ENCODE measurements around the gene ETV6.

ETV6 gene

DNA sequence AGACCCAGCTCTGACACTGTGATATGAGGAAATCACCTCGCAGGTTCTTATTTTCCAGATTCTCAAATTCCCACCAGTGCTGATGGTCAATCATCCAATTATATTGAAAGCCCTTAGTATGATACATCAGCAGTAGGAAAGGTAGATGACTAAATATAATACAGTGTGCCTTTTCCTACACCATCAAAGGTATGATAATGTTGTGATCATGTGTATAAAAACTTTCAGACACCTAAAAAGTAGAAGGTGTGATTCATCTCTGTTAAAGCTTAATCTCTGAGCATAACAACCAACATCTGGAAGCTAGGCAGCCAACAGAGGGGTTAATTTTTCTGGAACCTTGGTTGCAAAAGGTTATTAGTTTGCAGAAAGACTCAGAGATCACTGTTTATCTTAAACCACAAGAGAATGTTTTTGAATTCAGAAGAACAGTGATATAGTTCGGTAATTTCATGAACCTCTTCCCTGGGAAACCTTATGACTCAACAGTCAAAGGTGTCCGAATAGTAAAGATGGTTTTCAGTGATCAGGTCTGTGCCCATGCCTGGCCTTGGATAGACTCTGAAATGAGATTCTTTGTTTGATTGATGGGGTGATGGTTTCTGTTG, 122.5 kb downstream of the ETV6 start:
- DNase-seq (ENCODE audit: low read depth, low spot score) = no peak
- H3K36me3 ChIP-seq (ENCODE audit: insufficient read depth, insufficient read length, low read length) = no peaks in the 10 kb centered on the region
- no peak overlapping the region for H3K4me3 ChIP-seq (ENCODE audit: insufficient read length, low read depth)
- no peaks in the 10 kb centered on the region for H3K9me3 ChIP-seq (ENCODE audit: insufficient read depth, low read length)
- H3K4me1 ChIP-seq (ENCODE audit: insufficient read depth, insufficient read length) = no peaks in the 10 kb centered on the region
- no peak overlapping the region for H3K9ac ChIP-seq (ENCODE audit: insufficient read length, low read depth)
- no peaks in the 10 kb centered on the region for H3K27me3 ChIP-seq (ENCODE audit: insufficient read depth, insufficient read length)
- TF ChIP-seq SUZ12 (IDR thresholded peaks at IDR 0.05; ENCODE audit: extremely low read depth, insufficient read depth, insufficient read length) (no peak), ZNF274 (IDR thresholded peaks at IDR 0.05; ENCODE audit: low read depth, low read length) (no peak), YY1 (IDR thresholded peaks at IDR 0.05; ENCODE audit: insufficient read depth, insufficient read length) (no peak)

- H3K27me3 ChIP-seq (ENCODE audit: insufficient read depth, insufficient read length) = no peaks in the 10 kb centered on the region
- DNase-seq (ENCODE audit: low read depth, low spot score) = no peak
- no peak overlapping the region for H3K4me3 ChIP-seq (ENCODE audit: insufficient read length, low read depth)
- H3K9ac ChIP-seq (ENCODE audit: insufficient read length, low read depth) = no peak overlapping the region
- no peaks in the 10 kb centered on the region for H3K36me3 ChIP-seq (ENCODE audit: insufficient read depth, insufficient read length, low read length)
- no peaks in the 10 kb centered on the region for H3K4me1 ChIP-seq (ENCODE audit: insufficient read depth, insufficient read length)
- no peaks in the 10 kb centered on the region for H3K9me3 ChIP-seq (ENCODE audit: insufficient read depth, low read length)
- TF ChIP-seq YY1 (IDR thresholded peaks at IDR 0.05; ENCODE audit: insufficient read depth, insufficient read length) (no peak), ZNF274 (IDR thresholded peaks at IDR 0.05; ENCODE audit: low read depth, low read length) (no peak), SUZ12 (IDR thresholded peaks at IDR 0.05; ENCODE audit: extremely low read depth, insufficient read depth, insufficient read length) (no peak)
Observed at GRCh38 chr12:11773889-11774677, 124.6 kb downstream of the ETV6 start.

DNA sequence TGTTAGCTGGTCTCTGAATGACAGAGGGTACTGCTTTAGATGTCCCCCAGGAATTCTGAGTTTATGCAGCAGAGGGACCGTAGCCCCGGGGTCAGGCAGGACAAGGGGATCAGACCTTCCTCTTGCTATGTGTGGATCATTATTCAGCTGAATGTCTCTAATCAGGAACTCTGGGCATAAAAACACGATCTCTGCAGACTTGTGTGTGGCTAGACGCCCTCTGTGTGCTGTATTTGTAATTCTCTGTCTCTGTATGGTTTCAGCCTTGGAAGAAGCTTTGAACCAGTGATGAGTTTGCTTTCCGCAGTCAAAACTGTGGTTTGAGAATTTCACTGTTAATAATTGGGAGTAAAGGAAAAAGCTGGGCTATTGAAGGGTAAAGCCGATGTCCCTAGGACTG, 125.3 kb downstream of the ETV6 start:
- Histone ChIP-seq H3K36me3 (ENCODE audit: insufficient read depth, insufficient read length, low read length) (no peaks in the 10 kb centered on the region), H3K4me1 (ENCODE audit: insufficient read depth, insufficient read length) (no peaks in the 10 kb centered on the region), H3K27me3 (ENCODE audit: insufficient read depth, insufficient read length) (no peaks in the 10 kb centered on the region), H3K9me3 (ENCODE audit: insufficient read depth, low read length) (no peaks in the 10 kb centered on the region), H3K4me3 (ENCODE audit: insufficient read length, low read depth) (no peak overlapping the region), H3K9ac (ENCODE audit: insufficient read length, low read depth) (no peak overlapping the region)
- DNase-seq (ENCODE audit: low read depth, low spot score) = no peak
- TF ChIP-seq ZNF274 (IDR thresholded peaks at IDR 0.05; ENCODE audit: low read depth, low read length) = no peak
- TF ChIP-seq SUZ12 (IDR thresholded peaks at IDR 0.05; ENCODE audit: extremely low read depth, insufficient read depth, insufficient read length) = no peak
- no peak for TF ChIP-seq YY1 (IDR thresholded peaks at IDR 0.05; ENCODE audit: insufficient read depth, insufficient read length)

DNA sequence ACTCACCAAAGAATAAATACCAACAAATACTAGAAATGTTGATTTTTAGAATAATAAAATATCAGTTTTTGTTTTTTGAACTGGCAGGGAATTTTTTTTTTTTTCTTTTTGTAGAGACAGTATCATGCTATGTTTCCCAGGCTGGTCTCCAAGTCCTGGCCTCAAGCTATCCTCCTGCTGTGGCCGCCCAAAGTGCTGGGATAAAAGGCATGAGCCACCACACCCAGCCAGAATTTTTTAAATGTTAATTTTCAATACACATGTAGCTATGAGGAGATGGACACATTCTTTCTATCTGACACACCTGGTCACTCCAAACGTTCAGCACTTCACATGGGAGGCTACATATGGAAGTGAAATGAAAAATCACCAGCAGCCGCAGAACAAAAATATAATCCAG, 126.8 kb downstream of the ETV6 start:
- no peak overlapping the region for H3K9ac ChIP-seq (ENCODE audit: insufficient read length, low read depth)
- no peaks in the 10 kb centered on the region for H3K27me3 ChIP-seq (ENCODE audit: insufficient read depth, insufficient read length)
- no peaks in the 10 kb centered on the region for H3K9me3 ChIP-seq (ENCODE audit: insufficient read depth, low read length)
- H3K36me3 ChIP-seq (ENCODE audit: insufficient read depth, insufficient read length, low read length) = no peaks in the 10 kb centered on the region
- no peak for TF ChIP-seq YY1 (IDR thresholded peaks at IDR 0.05; ENCODE audit: insufficient read depth, insufficient read length)
- TF ChIP-seq SUZ12 (IDR thresholded peaks at IDR 0.05; ENCODE audit: extremely low read depth, insufficient read depth, insufficient read length) = no peak
- no peak for DNase-seq (ENCODE audit: low read depth, low spot score)
- H3K4me3 ChIP-seq (ENCODE audit: insufficient read length, low read depth) = no peak overlapping the region
- H3K4me1 ChIP-seq (ENCODE audit: insufficient read depth, insufficient read length) = no peaks in the 10 kb centered on the region

DNA sequence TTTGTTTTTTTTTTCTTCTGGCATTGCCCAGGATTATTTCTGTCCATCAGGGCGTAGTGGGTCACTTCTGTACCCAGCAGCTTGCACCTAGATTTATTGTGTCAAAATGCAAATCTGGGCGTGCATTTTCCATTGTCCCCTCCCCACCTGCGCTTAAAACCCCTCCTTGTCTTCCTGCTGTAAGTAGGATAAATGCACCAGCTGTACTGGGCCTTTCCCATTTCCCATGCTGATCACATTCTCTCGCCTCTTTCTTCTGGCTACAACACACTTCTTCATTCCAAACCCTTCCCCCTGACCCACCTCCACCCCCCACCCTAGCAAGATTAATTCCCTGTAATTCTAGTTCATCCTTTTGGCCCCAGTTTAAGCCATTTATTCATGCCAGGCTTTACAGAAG, 128.0 kb downstream of the ETV6 start:
- H3K4me1 ChIP-seq (ENCODE audit: insufficient read depth, insufficient read length) = no peaks in the 10 kb centered on the region
- no peak overlapping the region for H3K9ac ChIP-seq (ENCODE audit: insufficient read length, low read depth)
- DNase-seq (ENCODE audit: low read depth, low spot score) = no peak
- H3K27me3 ChIP-seq (ENCODE audit: insufficient read depth, insufficient read length) = no peaks in the 10 kb centered on the region
- no peaks in the 10 kb centered on the region for H3K9me3 ChIP-seq (ENCODE audit: insufficient read depth, low read length)
- H3K4me3 ChIP-seq (ENCODE audit: insufficient read length, low read depth) = no peak overlapping the region
- H3K36me3 ChIP-seq (ENCODE audit: insufficient read depth, insufficient read length, low read length) = no peaks in the 10 kb centered on the region
- TF ChIP-seq ZNF274 (IDR thresholded peaks at IDR 0.05; ENCODE audit: low read depth, low read length) (no peak), YY1 (IDR thresholded peaks at IDR 0.05; ENCODE audit: insufficient read depth, insufficient read length) (no peak), SUZ12 (IDR thresholded peaks at IDR 0.05; ENCODE audit: extremely low read depth, insufficient read depth, insufficient read length) (no peak)

DNA sequence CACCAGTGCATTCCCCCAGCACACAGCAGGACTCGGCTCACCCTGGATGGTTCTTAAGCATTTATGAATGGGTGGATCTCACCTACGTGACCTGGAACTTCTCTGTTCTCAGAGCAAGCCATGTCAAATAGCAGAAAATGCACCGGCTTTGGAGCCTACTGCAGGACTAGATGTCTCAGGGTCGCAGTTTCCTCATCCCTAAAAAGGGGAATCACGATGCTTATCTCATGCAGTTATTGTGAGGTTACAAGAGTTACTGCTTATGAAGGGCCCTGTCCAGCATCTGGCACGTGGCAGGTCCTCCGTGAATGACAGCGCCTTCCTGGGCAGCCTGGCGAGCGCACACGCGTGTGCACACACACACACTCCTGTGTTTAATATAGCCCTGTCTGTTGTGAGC, 128.5 kb downstream of the ETV6 start:
- Histone ChIP-seq H3K4me3 (ENCODE audit: insufficient read length, low read depth) (no peak overlapping the region), H3K36me3 (ENCODE audit: insufficient read depth, insufficient read length, low read length) (no peaks in the 10 kb centered on the region), H3K27me3 (ENCODE audit: insufficient read depth, insufficient read length) (no peaks in the 10 kb centered on the region), H3K9ac (ENCODE audit: insufficient read length, low read depth) (no peak overlapping the region), H3K4me1 (ENCODE audit: insufficient read depth, insufficient read length) (no peaks in the 10 kb centered on the region), H3K9me3 (ENCODE audit: insufficient read depth, low read length) (no peaks in the 10 kb centered on the region)
- TF ChIP-seq ZNF274 (IDR thresholded peaks at IDR 0.05; ENCODE audit: low read depth, low read length) = no peak
- no peak for TF ChIP-seq SUZ12 (IDR thresholded peaks at IDR 0.05; ENCODE audit: extremely low read depth, insufficient read depth, insufficient read length)
- no peak for TF ChIP-seq YY1 (IDR thresholded peaks at IDR 0.05; ENCODE audit: insufficient read depth, insufficient read length)
- DNase-seq (ENCODE audit: low read depth, low spot score) = no peak
